Osteoblast (primary cell): ENCODE data around the gene NCR2. TPM values are rescaled to one million over a fixed set of nuclear protein-coding genes. Genes with fewer than 3 reads are reported as not detected.

ENCODE experiments used
- DNase-seq: peaks from one replicate; pipeline ENCODE4 v3.0.0; 2011; ENCODE audit warnings: low spot score, mixed read lengths; ENCODE audit not compliant: insufficient read length; ENCODE audit errors: missing footprints
- H2AFZ ChIP-seq: 2 replicates; pipeline ENCODE4 v1.6.0; 2011; ENCODE audit warnings: mild to moderate bottlenecking, low read length
- H3K27ac ChIP-seq: 2 replicates; pipeline ENCODE4 v1.5.1; 2011; ENCODE audit warnings: mild to moderate bottlenecking, low read depth, low read length, moderate library complexity
- H3K27me3 ChIP-seq: 2 replicates; pipeline ENCODE4 v1.6.0; 2012; ENCODE audit warnings: mild to moderate bottlenecking, control low read depth, inconsistent platforms, low read length, moderate library complexity; ENCODE audit not compliant: insufficient read depth
- H3K36me3 ChIP-seq: 2 replicates; pipeline ENCODE4 v1.5.1; 2011; ENCODE audit warnings: mild to moderate bottlenecking, low read length, control low read depth, moderate library complexity; ENCODE audit not compliant: insufficient read depth
- H3K4me1 ChIP-seq: 2 replicates; pipeline ENCODE4 v1.5.1; 2011; ENCODE audit warnings: mild to moderate bottlenecking, low read length, control low read depth, moderate library complexity; ENCODE audit not compliant: insufficient read depth
- H3K4me2 ChIP-seq: 2 replicates; pipeline ENCODE4 v1.6.0; 2011; ENCODE audit warnings: mild to moderate bottlenecking, low read length; ENCODE audit not compliant: insufficient read depth
- H3K4me3 ChIP-seq: fragments of 200-600 bp; sonication (generic); 3 replicates; pipeline ENCODE4 v1.5.1; 2012; ENCODE audit warnings: mild to moderate bottlenecking, low read length, inconsistent platforms; ENCODE audit not compliant: insufficient read depth
- H3K79me2 ChIP-seq: 2 replicates; pipeline ENCODE4 v1.6.0; 2012; ENCODE audit warnings: mild to moderate bottlenecking, low read length, control low read depth, inconsistent platforms; ENCODE audit not compliant: insufficient read depth
- H3K9me3 ChIP-seq: 2 replicates; pipeline ENCODE4 v1.5.1; 2011; ENCODE audit warnings: low read depth, low read length, control low read depth
- H4K20me1 ChIP-seq: 2 replicates; pipeline ENCODE4 v1.6.0; 2012; ENCODE audit warnings: mild to moderate bottlenecking, low read length, control low read depth; ENCODE audit not compliant: insufficient read depth
- CTCF ChIP-seq: IDR thresholded peaks from 2 replicates; pipeline ENCODE4 v1.5.1; 2011; ENCODE audit warnings: mild to moderate bottlenecking, low read depth, low read length, moderate library complexity; ENCODE audit errors: extremely low read depth
- total RNA-seq: library from RNA; depleted of rRNA; stranded (reverse); fragments of >200 nt; gene quantifications from 2 replicates; pipeline ENCODE4 v1.2.3, GENCODE V29; 2012

Gene NCR2
- total RNA-seq, 1 donor = not detected

GRCh38 chr6:41336824-41337223, 1.4 kb downstream of the NCR2 start:
- Histone ChIP-seq H4K20me1 (no peaks in the 10 kb centered on the region), H3K27me3 (peaks cover 5% of the 10 kb centered on the region), H3K79me2 (no peaks in the 10 kb centered on the region), H3K36me3 (no peaks in the 10 kb centered on the region), H3K4me1 (no peaks in the 10 kb centered on the region), H3K4me3 (no peak overlapping the region), H3K27ac (no peak overlapping the region), H3K4me2 (no peak overlapping the region), H2AFZ (no peak overlapping the region), H3K9me3 (no peaks in the 10 kb centered on the region)
- no peak for DNase-seq
- no peak for TF ChIP-seq CTCF

GRCh38 chr6:41337709-41338108, 2.3 kb downstream of the NCR2 start:
- Histone ChIP-seq H2AFZ (no peak overlapping the region), H3K27me3 (peaks cover 4% of the 10 kb centered on the region), H3K9me3 (no peaks in the 10 kb centered on the region), H3K4me3 (no peak overlapping the region), H3K79me2 (no peaks in the 10 kb centered on the region), H3K36me3 (no peaks in the 10 kb centered on the region), H3K4me2 (no peak overlapping the region), H4K20me1 (no peaks in the 10 kb centered on the region), H3K4me1 (no peaks in the 10 kb centered on the region), H3K27ac (no peak overlapping the region)
- no peak for DNase-seq
- TF ChIP-seq CTCF = no peak

- TF ChIP-seq CTCF = no peak
These were observed 3.3 kb downstream of the NCR2 start for GRCh38 chr6:41338659-41339058.

GRCh38 chr6:41341580-41341979, 6.2 kb downstream of the NCR2 start:
- H3K4me2 ChIP-seq = no peak overlapping the region
- H3K27me3 ChIP-seq = peaks cover 7% of the 10 kb centered on the region
- H2AFZ ChIP-seq = no peak overlapping the region
- no peaks in the 10 kb centered on the region for H3K79me2 ChIP-seq
- no peaks in the 10 kb centered on the region for H3K4me1 ChIP-seq
- H3K27ac ChIP-seq = no peak overlapping the region
- no peaks in the 10 kb centered on the region for H4K20me1 ChIP-seq
- H3K9me3 ChIP-seq = no peaks in the 10 kb centered on the region
- peak; percentile 44 for DNase-seq
- no peak overlapping the region for H3K4me3 ChIP-seq
- no peak for TF ChIP-seq CTCF
- no peaks in the 10 kb centered on the region for H3K36me3 ChIP-seq

More at GRCh38 chr6:41338659-41339058, 3.3 kb downstream of the NCR2 start:
- no peak overlapping the region for H3K27ac ChIP-seq
- H3K9me3 ChIP-seq = no peaks in the 10 kb centered on the region
- no peaks in the 10 kb centered on the region for H4K20me1 ChIP-seq
- H2AFZ ChIP-seq = no peak overlapping the region
- H3K4me3 ChIP-seq = no peak overlapping the region
- H3K4me1 ChIP-seq = no peaks in the 10 kb centered on the region
- H3K27me3 ChIP-seq = peaks cover 4% of the 10 kb centered on the region
- no peaks in the 10 kb centered on the region for H3K79me2 ChIP-seq
- DNase-seq = no peak
- no peak overlapping the region for H3K4me2 ChIP-seq
- H3K36me3 ChIP-seq = no peaks in the 10 kb centered on the region
